Hematopoietic multipotent progenitor cell treated with erythropoietin and hydrocortisone succinate and interleukin-3 and kit ligand, for 8 days (in vitro differentiated cells): ENCODE measurements around the gene FAM209A.
A peak's percentile ranks its signal among the peaks of the same experiment; 100 is the strongest.
"Not testable (repeated sequence)": the region's sequence is repeated elsewhere in the genome, so short reads cannot be mapped to it uniquely, and the experiment has no call there.

Experiments
- DNase-seq: peaks from one replicate; pipeline ENCODE4 v3.0.0-alpha.2; 2015

Gene FAM209A

DNA sequence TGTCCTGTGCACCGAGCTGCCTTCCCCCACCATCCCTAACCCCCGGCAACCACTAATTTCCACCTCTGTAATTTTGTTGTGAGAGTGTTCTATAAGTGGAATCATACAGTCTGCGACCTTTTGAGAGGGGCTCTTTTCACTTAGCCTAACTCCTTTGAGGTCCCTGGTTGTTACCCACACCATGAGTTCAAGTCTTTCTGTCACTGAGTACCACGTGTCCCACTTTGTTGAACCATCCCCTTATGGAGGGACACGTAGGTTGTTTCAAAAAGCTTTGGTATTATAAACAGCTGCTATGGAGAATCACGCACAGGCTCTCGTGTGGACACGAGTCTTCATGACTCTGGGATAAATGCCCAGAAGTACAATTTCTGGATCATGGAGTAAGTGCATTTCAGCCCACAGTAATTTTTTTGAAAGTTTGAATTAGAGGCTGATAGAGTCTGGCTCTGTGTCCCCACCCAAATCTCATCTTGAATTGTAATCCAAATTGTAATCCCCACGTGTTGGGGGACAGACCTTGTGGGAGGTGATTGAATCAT lies 18.0 kb downstream of the FAM209A start:
- DNase-seq = no peak

GRCh38 chr20:56551571-56551970 lies 27.0 kb downstream of the FAM209A start:
- no peak for DNase-seq

DNA sequence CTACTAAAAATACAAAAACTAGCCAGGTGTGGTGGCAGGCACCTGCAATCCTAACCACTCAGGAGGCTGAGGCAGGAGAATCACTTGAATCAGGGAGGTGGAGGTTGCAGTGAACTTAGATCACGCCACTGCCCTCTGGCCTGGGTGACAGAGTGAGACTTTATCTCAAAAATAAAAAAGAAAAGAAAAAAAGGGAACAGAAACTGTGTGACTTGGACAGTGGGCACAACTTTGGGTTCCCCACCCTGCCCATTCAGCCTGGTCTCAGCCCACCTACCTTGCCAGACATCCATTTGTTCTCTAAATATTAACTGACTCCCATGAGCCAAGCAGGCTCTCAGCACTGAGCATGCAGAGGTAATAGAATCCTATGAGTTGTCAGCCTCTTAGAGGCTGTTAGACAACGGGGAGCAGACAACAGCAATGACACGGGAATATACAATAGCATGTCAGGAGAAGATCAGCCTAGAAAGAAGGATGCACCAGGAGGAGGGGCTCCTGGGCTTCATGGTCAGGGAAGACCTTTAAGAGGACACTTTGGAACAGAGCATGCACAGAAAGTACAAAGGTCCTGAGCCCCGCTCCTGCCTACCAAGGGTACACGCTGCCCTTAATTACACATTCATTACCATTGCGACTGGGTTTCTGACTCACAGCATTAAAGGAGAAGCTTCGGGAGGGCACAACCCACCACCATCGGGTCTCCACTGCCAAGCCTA lies 28.5 kb downstream of the FAM209A start:
- no peak for DNase-seq

GRCh38 chr20:56554869-56555268 lies 30.3 kb downstream of the FAM209A start:
- no peak for DNase-seq

DNA sequence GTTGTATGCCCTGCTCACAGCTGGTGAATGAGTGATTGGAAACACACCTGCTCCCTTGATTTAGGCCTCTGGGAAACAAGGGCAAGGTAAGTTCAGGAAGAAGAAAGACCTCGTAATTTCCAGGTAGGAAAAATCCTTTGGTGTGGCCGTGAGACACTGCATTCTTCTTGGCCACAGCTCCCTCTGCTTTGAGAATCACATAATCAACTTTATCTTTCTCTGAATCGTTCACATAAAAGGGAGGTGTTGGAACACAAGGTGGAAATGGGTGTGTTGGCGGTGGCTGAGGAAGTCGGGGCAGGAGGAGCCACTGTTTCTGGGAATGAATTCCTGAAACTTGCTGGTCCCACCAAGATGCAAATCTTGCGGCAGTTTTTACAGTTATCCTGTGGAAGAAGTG lies 34.4 kb downstream of the FAM209A start:
- DNase-seq = no peak

GRCh38 chr20:56564526-56564925 lies 40.0 kb downstream of the FAM209A start:
- DNase-seq = not testable (repeated sequence)

DNA sequence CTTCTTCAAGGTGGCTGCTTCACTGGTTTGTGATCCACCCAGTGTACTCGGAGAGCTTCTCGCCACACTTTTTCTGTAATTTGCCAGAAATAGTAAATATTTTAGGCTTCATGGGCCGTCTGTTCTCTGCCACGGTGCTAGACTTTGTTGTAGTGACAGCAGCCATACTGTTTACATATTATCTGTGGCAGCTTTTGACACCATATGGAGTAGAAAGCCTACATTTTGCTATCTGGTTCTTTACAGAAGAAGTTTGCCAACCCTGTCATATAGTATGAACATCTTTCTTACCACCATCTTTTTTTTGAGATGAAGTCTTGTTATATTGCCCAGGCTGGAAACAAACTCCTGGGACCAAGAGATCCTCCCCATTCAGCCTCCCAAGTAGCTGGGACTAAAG lies 41.0 kb downstream of the FAM209A start:
- DNase-seq = no peak

DNA sequence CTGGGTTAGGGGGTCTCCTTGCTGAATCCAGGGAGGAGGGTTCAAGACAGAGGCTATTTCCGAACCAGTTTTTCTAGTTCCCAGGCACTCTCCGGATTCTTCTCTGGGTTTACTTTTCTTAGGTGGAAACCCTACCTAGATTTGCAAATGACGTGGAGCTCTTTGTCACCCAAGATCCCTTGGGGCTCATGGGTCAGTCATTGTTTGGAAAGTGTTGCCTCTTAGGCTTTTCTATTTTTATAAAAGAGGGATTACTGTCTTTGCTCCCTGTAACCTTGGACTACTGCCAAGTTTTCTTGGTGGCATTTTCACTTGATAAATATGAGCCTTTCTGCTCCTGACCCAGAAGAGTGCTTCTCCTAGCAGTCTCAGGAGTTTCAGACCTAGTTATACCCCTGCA lies 42.1 kb downstream of the FAM209A start:
- peak; percentile 5 for DNase-seq

DNA sequence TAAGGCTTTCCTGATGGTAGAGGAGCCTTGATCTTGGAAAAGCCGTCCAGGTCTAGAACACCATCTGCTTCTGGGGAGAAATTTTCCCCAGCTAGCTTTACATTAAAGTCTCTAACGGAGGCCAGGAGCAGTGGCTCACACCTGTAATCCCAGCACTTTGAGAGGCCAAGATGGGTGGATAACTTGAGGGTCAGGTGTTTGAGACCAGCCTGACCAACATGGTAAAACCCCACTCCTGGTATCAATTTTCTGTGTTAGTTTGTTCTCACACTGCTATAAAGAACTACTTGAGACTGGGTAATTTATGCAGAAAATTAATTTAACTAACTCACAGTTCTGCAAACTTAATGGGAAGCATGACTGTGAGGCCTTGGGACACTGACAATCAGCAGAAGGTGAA lies 46.3 kb downstream of the FAM209A start:
- no peak for DNase-seq

DNA sequence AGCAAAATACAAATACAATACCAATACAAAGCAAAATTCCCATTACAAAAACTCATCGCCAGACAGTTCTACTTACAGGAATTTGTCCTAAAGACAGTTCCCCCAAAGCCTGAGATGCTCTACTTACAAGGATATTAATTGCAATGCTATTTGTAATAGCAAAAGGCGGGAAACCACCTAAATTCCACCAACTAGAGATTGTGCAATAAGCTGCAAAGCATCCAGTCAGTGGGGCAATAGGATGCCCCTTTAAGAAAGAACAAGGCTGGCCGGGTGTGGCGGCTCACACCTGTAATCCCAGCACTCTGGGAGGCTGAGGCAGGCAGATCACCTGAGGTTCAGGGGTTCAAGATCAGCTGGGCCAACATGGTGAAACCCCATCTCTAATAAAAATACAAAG lies 47.6 kb downstream of the FAM209A start:
- DNase-seq = no peak

GRCh38 chr20:56573986-56574385 lies 49.4 kb downstream of the FAM209A start:
- DNase-seq = no peak

GRCh38 chr20:56574531-56575142 lies 50.1 kb downstream of the FAM209A start:
- DNase-seq = no peak

DNA sequence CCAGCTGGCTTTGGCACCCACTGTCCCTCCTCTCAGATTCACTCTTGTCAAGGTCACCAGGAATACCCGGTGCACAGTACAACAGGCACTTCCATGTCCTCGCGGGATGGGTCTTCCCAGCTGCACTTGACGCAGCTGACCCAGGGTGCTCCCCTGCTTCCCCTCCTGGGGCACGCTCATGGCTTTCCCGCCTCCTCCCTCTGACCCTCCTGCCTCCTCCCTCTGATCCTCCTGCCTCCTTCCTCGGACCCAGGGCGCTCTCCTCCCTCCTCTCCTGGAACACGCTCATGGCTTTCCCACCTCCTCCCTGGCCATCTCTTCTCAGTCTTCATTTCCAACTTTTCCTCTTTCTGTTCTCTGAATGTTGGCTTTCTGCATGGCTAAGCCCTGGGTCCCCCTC lies 50.6 kb downstream of the FAM209A start:
- DNase-seq = no peak
